Upper lobe of left lung (tissue), 6 donors: ENCODE results near the gene SIRT4. TPM values are rescaled to one million over a fixed set of nuclear protein-coding genes. Genes with fewer than 3 reads are reported as not detected.

Source experiments
- ATAC-seq, 2 donors: fragments of 200-7000 bp; cut with Tn5 transposase; one replicate each; pipeline ENCODE4 v1.9.1; 2022; ENCODE audit warnings: mild to moderate bottlenecking in 2 of 2, moderate library complexity in 2 of 2; ENCODE audit not compliant: low FRiP score in 2 of 2
- DNase-seq, 2 donors: peaks; one replicate each; pipeline ENCODE4 v3.0.0-alpha.2; 2019 to 2020
- H3K27ac ChIP-seq, 4 donors: fragments of 200-600 bp; sonication (generic); one replicate each; pipeline ENCODE4 v1.5.1; 2016 to 2019
- H3K27me3 ChIP-seq, 4 donors: fragments of 200-600 bp; sonication (generic); one replicate each; pipeline ENCODE4 v1.5.1; 2017 to 2019
- H3K36me3 ChIP-seq, 4 donors: fragments of 200-600 bp; sonication (generic); one replicate each; pipeline ENCODE4 v1.5.1; 2016 to 2019
- H3K4me1 ChIP-seq, 4 donors: fragments of 200-600 bp; sonication (generic); one replicate each; pipeline ENCODE4 v1.5.1; 2018 to 2019
- H3K4me3 ChIP-seq, 4 donors: fragments of 200-600 bp; sonication (generic); one replicate each; pipeline ENCODE4 v1.5.1; 2017 to 2019; ENCODE audit warnings: mild to moderate bottlenecking in 2 of 4, moderate library complexity in 1 of 4
- H3K9me3 ChIP-seq, 4 donors: fragments of 200-600 bp; sonication (generic); one replicate each; pipeline ENCODE4 v1.5.1; 2018 to 2019
- CTCF ChIP-seq, 6 experiments: fragments of 450-650 bp in 4 of 6; fragments of 200-600 bp in 2 of 6; sonication (generic) in 2 of 6; IDR thresholded peaks; one replicate each; pipeline ENCODE4 v1.5.1; 2016 to 2019; ENCODE audit warnings: antibody characterized with exemption in 6 of 6
- EP300 ChIP-seq, 4 donors: sonication (generic); formaldehyde crosslinking; IDR thresholded peaks; one replicate each; pipeline ENCODE4 v1.5.1; 2017; ENCODE audit warnings: antibody characterized with exemption in 4 of 4, control low read depth in 2 of 4
- POLR2A ChIP-seq, 4 donors: fragments of 450-650 bp; IDR thresholded peaks; one replicate each; pipeline ENCODE4 v1.5.1; 2016 to 2017; ENCODE audit warnings: antibody characterized with exemption in 4 of 4, mild to moderate bottlenecking in 2 of 4
- POLR2AphosphoS5 ChIP-seq, 2 donors: sonication (generic); formaldehyde crosslinking; IDR thresholded peaks; one replicate each; pipeline ENCODE4 v1.5.1; 2017; ENCODE audit warnings: antibody characterized with exemption in 2 of 2
- WGBS, 2 donors: methylation state at CpG; one replicate each; pipeline ENCODE4 v1.1.5; 2017 to 2018; 5-methylcytosine and 5-hydroxymethylcytosine counted together
- total RNA-seq, 6 donors: library from RNA; depleted of rRNA in 4 of 6; stranded (reverse); fragments of >200 nt in 4 of 6; gene quantifications; one replicate each; pipeline versions ENCODE4 v1.1.0 to v1.2.1, GENCODE V29; 2016 to 2021
- donor health status: DM: no; HTN: no; CAD: no; lungs with moderate emphysema.
- donor health status: DM: no; HTN: yes; CAD: no; lungs with severe emphysema.

Gene SIRT4
- total RNA-seq, 6 donors from 2014 or later: 1.00 to 5.2 (median 2.9) TPM

- no peak for ATAC-seq
- peaks cover 0 to 2% (median 0%) of the 10 kb centered on the region in 4 donors for H3K9me3 ChIP-seq
- H3K27ac ChIP-seq: no peak overlapping the region
- H3K36me3 ChIP-seq: no peaks in the 10 kb centered on the region
- H3K4me1 ChIP-seq: peaks cover 0 to 17% (median 2%) of the 10 kb centered on the region in 4 donors
- TF ChIP-seq CTCF (IDR thresholded peaks at IDR 0.05) (no peak), EP300 (IDR thresholded peaks at IDR 0.05) (no peak), POLR2A (IDR thresholded peaks at IDR 0.05) (no peak), POLR2AphosphoS5 (IDR thresholded peaks at IDR 0.05) (no peak)
- WGBS, 2 donors: 72 to 79% methylated on average over 7 to 9 of the region's 10 CpGs
- DNase-seq: no peak
- no peak overlapping the region for H3K4me3 ChIP-seq
- H3K27me3 ChIP-seq: no peaks in the 10 kb centered on the region
Measured at GRCh38 chr12:120343039-120343537, 41.0 kb downstream of the SIRT4 start.

- no peak for TF ChIP-seq POLR2AphosphoS5 (IDR thresholded peaks at IDR 0.05)
- TF ChIP-seq POLR2A (IDR thresholded peaks at IDR 0.05): no peak
- TF ChIP-seq EP300 (IDR thresholded peaks at IDR 0.05): no peak
- TF ChIP-seq CTCF (IDR thresholded peaks at IDR 0.05): no peak
- H3K36me3 ChIP-seq: no peaks in the 10 kb centered on the region
- ATAC-seq (no peak), DNase-seq (no peak)
- 87 to 88% methylated on average over 8 of the region's 8 CpGs for WGBS, 2 donors
- no peaks in the 10 kb centered on the region for H3K27me3 ChIP-seq
- H3K4me3 ChIP-seq: no peak overlapping the region
- H3K27ac ChIP-seq: no peak overlapping the region
- peaks cover 0 to 17% (median 2%) of the 10 kb centered on the region in 4 donors for H3K4me1 ChIP-seq
- no peaks in the 10 kb centered on the region for H3K9me3 ChIP-seq
Measured at GRCh38 chr12:120343692-120344091, 41.6 kb downstream of the SIRT4 start.

GRCh38 chr12:120346031-120346430 lies 43.9 kb downstream of the SIRT4 start:
- peaks cover 2 to 21% (median 10%) of the 10 kb centered on the region in 4 donors for H3K4me1 ChIP-seq
- H3K9me3 ChIP-seq: no peaks in the 10 kb centered on the region
- no peak for TF ChIP-seq POLR2A (IDR thresholded peaks at IDR 0.05)
- no peak for TF ChIP-seq EP300 (IDR thresholded peaks at IDR 0.05)
- TF ChIP-seq POLR2AphosphoS5 (IDR thresholded peaks at IDR 0.05): no peak
- no peak for TF ChIP-seq CTCF (IDR thresholded peaks at IDR 0.05)
- H3K27me3 ChIP-seq: no peaks in the 10 kb centered on the region
- no peak overlapping the region for H3K27ac ChIP-seq
- no peak for DNase-seq
- H3K4me3 ChIP-seq: no peak overlapping the region
- no peaks in the 10 kb centered on the region for H3K36me3 ChIP-seq
- 90 to 98% methylated on average over 7 to 12 of the region's 15 CpGs for WGBS, 2 donors
- no peak for ATAC-seq

DNA sequence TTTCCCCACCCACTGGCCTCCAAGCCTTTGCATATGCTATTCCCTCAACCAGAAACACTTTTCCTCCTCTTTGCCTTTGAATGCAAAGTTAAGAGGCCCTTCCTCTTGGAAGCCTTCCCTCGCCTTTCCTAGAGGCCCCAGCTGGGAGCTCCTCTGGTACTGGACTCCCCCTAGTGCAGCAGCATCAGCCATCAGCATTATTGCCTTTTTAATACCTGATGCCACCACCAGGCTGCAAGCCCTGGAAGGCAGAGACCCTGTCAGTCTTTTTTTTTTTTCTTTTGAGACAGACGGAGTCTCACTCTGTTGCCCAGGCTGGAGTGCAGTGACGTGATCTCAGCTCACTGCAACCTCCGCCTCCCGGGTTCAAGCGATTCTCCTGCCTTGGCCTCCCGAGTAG lies 44.6 kb downstream of the SIRT4 start:
- Histone ChIP-seq H3K27me3 (no peaks in the 10 kb centered on the region), H3K27ac (no peak overlapping the region), H3K36me3 (no peaks in the 10 kb centered on the region), H3K4me1 (peaks cover 2 to 21% (median 14%) of the 10 kb centered on the region in 4 donors), H3K9me3 (no peaks in the 10 kb centered on the region), H3K4me3 (no peak overlapping the region)
- WGBS, 2 donors: 85 to 95% methylated on average over 7 of the region's 7 CpGs
- no peak for DNase-seq
- TF ChIP-seq EP300 (IDR thresholded peaks at IDR 0.05) (no peak), CTCF (IDR thresholded peaks at IDR 0.05) (peak in 1 of 6 experiments; percentile 11)
- no peak for ATAC-seq

GRCh38 chr12:120347766-120348165 lies 45.6 kb downstream of the SIRT4 start:
- Histone ChIP-seq H3K4me3 (no peak overlapping the region), H3K27ac (no peak overlapping the region), H3K4me1 (peaks cover 2 to 21% (median 14%) of the 10 kb centered on the region in 4 donors), H3K9me3 (no peaks in the 10 kb centered on the region), H3K27me3 (no peaks in the 10 kb centered on the region), H3K36me3 (no peaks in the 10 kb centered on the region)
- 87 to 89% methylated on average over 3 to 11 of the region's 11 CpGs for WGBS, 2 donors
- no peak for ATAC-seq
- TF ChIP-seq CTCF (IDR thresholded peaks at IDR 0.05): no peak
- TF ChIP-seq POLR2AphosphoS5 (IDR thresholded peaks at IDR 0.05): no peak
- peak in 1 of 2 donors; percentile 50 for DNase-seq
